Uterus (tissue), 2 donors: ENCODE results near the gene OBSCN.

Experiments used
- CTCF ChIP-seq, 4 experiments: fragments of 200-600 bp in 2 of 4; fragments of 450-650 bp in 2 of 4; sonication (generic) in 2 of 4; IDR thresholded peaks; one replicate each; pipeline ENCODE4 v1.5.1; 2016 to 2019; ENCODE audit warnings: antibody characterized with exemption in 4 of 4, mild to moderate bottlenecking in 2 of 4, moderate library complexity in 1 of 4
- POLR2A ChIP-seq, 2 donors: fragments of 450-650 bp; IDR thresholded peaks; one replicate each; pipeline ENCODE4 v1.6.1; 2016; ENCODE audit warnings: antibody characterized with exemption in 2 of 2, mild to moderate bottlenecking in 1 of 2, moderate library complexity in 1 of 2

- no peak for TF ChIP-seq CTCF (IDR thresholded peaks at IDR 0.05)
- no peak for TF ChIP-seq POLR2A (IDR thresholded peaks at IDR 0.05)
Observed at GRCh38 chr1:228370439-228370940, 162.6 kb downstream of the OBSCN start.
